Caco-2 (cell line): Measurements from ENCODE around the gene CHI3L1. TPM values are rescaled to one million over a fixed set of nuclear protein-coding genes. Genes with fewer than 3 reads are reported as not detected.
A peak's percentile ranks its signal among the peaks of the same experiment; 100 is the strongest.

ENCODE experiments used
- BruUV-seq: library from RNA; stranded (reverse); fragments of 400-500 nt; replicated peaks from 2 replicates; lab custom pipeline; 2021; lab: Mats Ljungman, UMichigan
- CTCF ChIA-PET: fragments of 300-600 bp; sonication (Branson Sonifier 250); formaldehyde crosslinking; loops from one replicate; lab custom pipeline; 2022; ENCODE audit warnings: antibody characterized with exemption; lab: Charles Lee
- POLR2A ChIA-PET: fragments of 300-600 bp; sonication (Branson Sonifier 250); formaldehyde crosslinking; loops from one replicate; lab custom pipeline; 2022; ENCODE audit warnings: antibody characterized with exemption; lab: Charles Lee
- DNase-seq, 2 experiments: peaks; one replicate each; pipeline versions ENCODE4 v3.0.0 to v3.0.0-alpha.2; 2020 to 2022
- H3K27me3 ChIP-seq: replicated peaks from 2 replicates; pipeline ENCODE4 v1.6.0; 2011; ENCODE audit warnings: low read length; ENCODE audit not compliant: control insufficient read depth, insufficient read depth
- H3K36me3 ChIP-seq: 2 replicates; pipeline ENCODE4 v1.5.1; 2011; ENCODE audit warnings: low read length; ENCODE audit not compliant: control insufficient read depth, insufficient read depth
- H3K4me1 ChIP-seq: fragments of 250-450 bp; sonication (Bioruptor Pico); 2 replicates; pipeline ENCODE4 v1.5.1; 2020; ENCODE audit warnings: mild to moderate bottlenecking
- H3K4me3 ChIP-seq: 2 replicates; pipeline ENCODE4 v1.5.1; 2011; ENCODE audit warnings: low read depth, mild to moderate bottlenecking, control low read depth, low read length
- H3K9me3 ChIP-seq: fragments of 250-450 bp; sonication (Bioruptor Pico); 2 replicates; pipeline ENCODE4 v1.5.1; 2020; ENCODE audit warnings: mild to moderate bottlenecking, moderate library complexity
- H3K27ac Mint-ChIP-seq: one replicate; pipeline ENCODE4 v1.8.0; 2022; ENCODE audit warnings: mixed read lengths; ENCODE audit not compliant: unreplicated experiment
- H3K27me3 Mint-ChIP-seq: one replicate; pipeline ENCODE4 v1.8.0; 2022; ENCODE audit warnings: mixed read lengths; ENCODE audit not compliant: insufficient read depth, unreplicated experiment
- H3K36me3 Mint-ChIP-seq: one replicate; pipeline ENCODE4 v1.8.0; 2022; ENCODE audit warnings: mild to moderate bottlenecking, mixed read lengths; ENCODE audit not compliant: insufficient read depth, unreplicated experiment
- H3K4me1 Mint-ChIP-seq: one replicate; pipeline ENCODE4 v1.8.0; 2022; ENCODE audit warnings: low read depth, mixed read lengths; ENCODE audit not compliant: unreplicated experiment
- H3K4me3 Mint-ChIP-seq: one replicate; pipeline ENCODE4 v1.8.0; 2022; ENCODE audit warnings: mild to moderate bottlenecking, moderate library complexity, mixed read lengths; ENCODE audit not compliant: unreplicated experiment
- H3K9me3 Mint-ChIP-seq: one replicate; pipeline ENCODE4 v1.8.0; 2022; ENCODE audit warnings: mixed read lengths; ENCODE audit not compliant: unreplicated experiment
- intact Hi-C: fragments of 100-400 bp; cut with micrococcal nuclease; formaldehyde crosslinking; loops from one replicate; pipeline ENCODE4 v1.10.0; 2022; ENCODE audit not compliant: unreplicated experiment
- total RNA-seq: library from RNA; stranded (reverse); gene quantifications from 2 replicates; pipeline ENCODE4 v1.2.3, GENCODE V29; 2022
- TF ChIP-seq, protein P1 (sequence below), 2 experiments: fragments of 200-600 bp in 1 of 2; IDR thresholded peaks; 1 replicate in 1 of 2; 2 replicates in 1 of 2; pipeline versions ENCODE4 v1.5.1 to v1.8.0; 2011 to 2022; ENCODE audit warnings: antibody characterized with exemption in 1 of 2, control low read depth in 1 of 2, inconsistent platforms in 1 of 2, low read depth in 1 of 2, low read length in 1 of 2, mild to moderate bottlenecking in 1 of 2, moderate library complexity in 1 of 2; ENCODE audit not compliant: insufficient read depth in 1 of 2, severe bottlenecking in 1 of 2, unreplicated experiment in 1 of 2

Gene CHI3L1
- total RNA-seq, 1 experiment from 2014 or later, result 235 TPM

DNA sequence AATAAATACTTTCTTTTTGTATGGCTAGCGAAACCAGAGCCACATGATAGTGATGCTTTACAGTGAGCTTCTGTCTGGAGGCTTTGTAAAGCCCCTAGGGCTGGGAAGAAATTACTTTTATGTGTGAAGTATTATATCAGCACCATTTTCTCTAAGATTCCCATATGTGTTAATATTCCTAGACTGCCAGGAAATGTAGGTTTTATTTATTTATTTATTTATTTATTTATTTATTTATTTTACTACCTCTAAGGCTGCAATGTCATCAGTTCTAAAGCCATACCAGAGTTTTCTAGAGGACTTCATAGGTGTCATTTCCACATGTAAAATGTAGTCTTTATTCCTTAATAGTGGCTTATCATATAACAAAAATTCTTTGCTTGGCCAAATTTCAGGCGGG lies 4.4 kb upstream of the CHI3L1 start:
- Histone ChIP-seq H3K9me3 (peaks cover 5% of the 10 kb centered on the region; the same call in 1 of the 2 replicates), H3K27me3 (no peaks in the 10 kb centered on the region), H3K36me3 (no peaks in the 10 kb centered on the region), H3K4me1 (peaks cover 70% of the 10 kb centered on the region), H3K4me3 (no peak overlapping the region)
- peaks cover 26% of the 10 kb centered on the region for H3K36me3 Mint-ChIP-seq
- BruUV-seq, result no TSS peak
- no peak overlapping the region for H3K4me3 Mint-ChIP-seq
- TF ChIP-seq, protein P1, sequence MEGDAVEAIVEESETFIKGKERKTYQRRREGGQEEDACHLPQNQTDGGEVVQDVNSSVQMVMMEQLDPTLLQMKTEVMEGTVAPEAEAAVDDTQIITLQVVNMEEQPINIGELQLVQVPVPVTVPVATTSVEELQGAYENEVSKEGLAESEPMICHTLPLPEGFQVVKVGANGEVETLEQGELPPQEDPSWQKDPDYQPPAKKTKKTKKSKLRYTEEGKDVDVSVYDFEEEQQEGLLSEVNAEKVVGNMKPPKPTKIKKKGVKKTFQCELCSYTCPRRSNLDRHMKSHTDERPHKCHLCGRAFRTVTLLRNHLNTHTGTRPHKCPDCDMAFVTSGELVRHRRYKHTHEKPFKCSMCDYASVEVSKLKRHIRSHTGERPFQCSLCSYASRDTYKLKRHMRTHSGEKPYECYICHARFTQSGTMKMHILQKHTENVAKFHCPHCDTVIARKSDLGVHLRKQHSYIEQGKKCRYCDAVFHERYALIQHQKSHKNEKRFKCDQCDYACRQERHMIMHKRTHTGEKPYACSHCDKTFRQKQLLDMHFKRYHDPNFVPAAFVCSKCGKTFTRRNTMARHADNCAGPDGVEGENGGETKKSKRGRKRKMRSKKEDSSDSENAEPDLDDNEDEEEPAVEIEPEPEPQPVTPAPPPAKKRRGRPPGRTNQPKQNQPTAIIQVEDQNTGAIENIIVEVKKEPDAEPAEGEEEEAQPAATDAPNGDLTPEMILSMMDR (IDR thresholded peaks at IDR 0.05; ENCODE audit: insufficient read depth in 1 of 2, low read depth in 1 of 2, low read length in 1 of 2, severe bottlenecking in 1 of 2, unreplicated experiment in 1 of 2), result no peak
- H3K27ac Mint-ChIP-seq, result no peak overlapping the region
- CTCF ChIA-PET, result no interaction called here
- peaks cover 10% of the 10 kb centered on the region for H3K9me3 Mint-ChIP-seq
- intact Hi-C loops, result no loop called here
- no peak for DNase-seq
- POLR2A ChIA-PET, result no interaction called here
- H3K4me1 Mint-ChIP-seq, result peaks cover 61% of the 10 kb centered on the region
- H3K27me3 Mint-ChIP-seq, result no peaks in the 10 kb centered on the region

- peaks cover 34% of the 10 kb centered on the region for H3K36me3 Mint-ChIP-seq
- Histone ChIP-seq H3K27me3 (no peaks in the 10 kb centered on the region), H3K4me1 (peaks cover 70% of the 10 kb centered on the region), H3K9me3 (peaks cover 5% of the 10 kb centered on the region; the same call in 1 of the 2 replicates), H3K36me3 (no peaks in the 10 kb centered on the region), H3K4me3 (no peak overlapping the region)
- no TSS peak for BruUV-seq
- no peaks in the 10 kb centered on the region for H3K27me3 Mint-ChIP-seq
- DNase-seq, result no peak
- H3K4me3 Mint-ChIP-seq, result no peak overlapping the region
- H3K27ac Mint-ChIP-seq, result peak overlapping the region; percentile 86
- intact Hi-C loops, result no loop called here
- TF ChIP-seq, protein P1 (IDR thresholded peaks at IDR 0.05; ENCODE audit: insufficient read depth in 1 of 2, low read depth in 1 of 2, low read length in 1 of 2, severe bottlenecking in 1 of 2, unreplicated experiment in 1 of 2), result no peak
- peaks cover 10% of the 10 kb centered on the region for H3K9me3 Mint-ChIP-seq
- POLR2A ChIA-PET, result no interaction called here
- CTCF ChIA-PET, result no interaction called here
- peaks cover 62% of the 10 kb centered on the region for H3K4me1 Mint-ChIP-seq
Observed at GRCh38 chr1:203189951-203190352, 3.4 kb upstream of the CHI3L1 start.

DNA sequence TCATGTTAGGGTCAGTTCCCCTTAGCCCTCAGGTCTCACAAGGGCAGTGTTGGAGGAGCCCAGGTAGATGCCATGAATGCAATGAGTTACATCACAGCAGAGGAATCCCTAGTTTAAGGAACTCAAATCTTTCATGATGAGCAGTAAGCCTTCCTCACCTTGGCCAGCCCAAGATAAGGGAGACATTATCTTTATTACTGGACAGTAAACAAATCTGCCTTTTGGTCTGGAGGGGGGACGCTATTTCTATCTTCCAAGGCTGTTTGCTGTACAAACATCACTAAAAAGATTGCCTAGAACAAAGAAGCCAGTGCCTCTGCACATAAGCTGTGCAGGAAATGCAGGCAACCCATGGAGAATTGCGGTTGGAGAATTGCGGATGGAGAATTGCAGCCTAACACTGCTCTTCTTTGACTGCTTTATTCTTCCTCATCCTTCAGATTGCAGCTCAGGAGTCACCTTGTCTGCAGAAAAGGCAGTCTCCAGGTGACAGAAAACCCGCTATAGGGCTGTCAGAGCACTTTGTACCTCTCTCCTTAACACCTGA lies 2.3 kb upstream of the CHI3L1 start:
- ChIA-PET POLR2A (interaction anchor here (1.0 to 2.6 kb wide), 2 partner anchors 10 to 27 kb away, joined by 3 to 7 read pairs; no protein-coding TSS in a partner anchor), CTCF (interaction anchor here (0.8 to 2.2 kb wide), 12 partner anchors 11 to 148 kb away, joined by 3 to 16 read pairs (median 4); partner anchors contain the start of gene ADORA1)
- peaks cover 66% of the 10 kb centered on the region for H3K4me1 Mint-ChIP-seq
- H3K27me3 Mint-ChIP-seq, result no peaks in the 10 kb centered on the region
- Histone ChIP-seq H3K27me3 (no peaks in the 10 kb centered on the region), H3K4me3 (no peak overlapping the region), H3K9me3 (peaks cover 5% of the 10 kb centered on the region; the same call in 1 of the 2 replicates), H3K4me1 (peaks cover 71% of the 10 kb centered on the region), H3K36me3 (no peaks in the 10 kb centered on the region)
- no TSS peak for BruUV-seq
- peak; percentile 89 to 90 for DNase-seq
- H3K27ac Mint-ChIP-seq, result peak overlapping the region; percentile 86
- TF ChIP-seq, protein P1 (IDR thresholded peaks at IDR 0.05; ENCODE audit: insufficient read depth in 1 of 2, low read depth in 1 of 2, low read length in 1 of 2, severe bottlenecking in 1 of 2, unreplicated experiment in 1 of 2), result no peak
- H3K9me3 Mint-ChIP-seq, result peaks cover 10% of the 10 kb centered on the region
- H3K36me3 Mint-ChIP-seq, result peaks cover 46% of the 10 kb centered on the region
- peak overlapping the region; percentile 50 for H3K4me3 Mint-ChIP-seq
- intact Hi-C loops, result loop anchor here (1.0 kb wide), 3 partner anchors 10 to 28 kb away; no protein-coding TSS in a partner anchor
